HepG2 (cell line): ENCODE results near the gene KDM2B. TPM values are rescaled to one million over a fixed set of nuclear protein-coding genes. Genes with fewer than 3 reads are reported as not detected.

ENCODE experiments used
- AGO1 ChIP-seq: fragments of 200-400 bp; formaldehyde crosslinking; IDR thresholded peaks from 2 replicates; pipeline ENCODE4 v1.6.1; 2017; ENCODE audit warnings: mild to moderate bottlenecking, low read depth, low read length, moderate library complexity; ENCODE audit not compliant: poor library complexity, severe bottlenecking
- AGO2 ChIP-seq: fragments of 200-400 bp; formaldehyde crosslinking; optimal IDR thresholded peaks from 2 replicates; pipeline ENCODE3; 2017; ENCODE audit warnings: mild to moderate bottlenecking, low read depth, low read length, moderate library complexity
- ARID2 ChIP-seq: sonication (generic); formaldehyde crosslinking; IDR thresholded peaks from 2 replicates; pipeline ENCODE4 v1.8.1; 2022; ENCODE audit warnings: mild to moderate bottlenecking, missing genetic modification reagents, borderline replicate concordance
- HNRNPUL1 ChIP-seq: fragments of 200-400 bp; formaldehyde crosslinking; IDR thresholded peaks from 2 replicates; pipeline ENCODE4 v1.6.1; 2017; ENCODE audit warnings: low read depth, mild to moderate bottlenecking, low read length, moderate library complexity
- KAT2B ChIP-seq: fragments of 150-350 bp; IDR thresholded peaks from 2 replicates; pipeline ENCODE4 v1.6.1; 2014; ENCODE audit warnings: low read depth, low read length, borderline replicate concordance
- MNT ChIP-seq: fragments of 450-650 bp; IDR thresholded peaks from 2 replicates; pipeline ENCODE4 v1.6.1; 2016
- MXD3 ChIP-seq: IDR thresholded peaks from 2 replicates; pipeline ENCODE4 v1.6.1; 2016; ENCODE audit warnings: mild to moderate bottlenecking, missing biosample characterization, missing genetic modification reagents
- NCOA5 ChIP-seq: sonication (generic); formaldehyde crosslinking; IDR thresholded peaks from 2 replicates; pipeline ENCODE4 v1.4.0; 2020; ENCODE audit warnings: missing genetic modification reagents
- PAWR ChIP-seq: sonication (generic); formaldehyde crosslinking; IDR thresholded peaks from 2 replicates; pipeline ENCODE4 v1.4.0; 2020; ENCODE audit warnings: missing genetic modification reagents, mild to moderate bottlenecking, borderline replicate concordance
- PCBP1 ChIP-seq: fragments of 200-400 bp; formaldehyde crosslinking; IDR thresholded peaks from 2 replicates; pipeline ENCODE4 v1.6.1; 2017; ENCODE audit warnings: mild to moderate bottlenecking, low read depth, low read length, borderline replicate concordance
- RELA ChIP-seq: sonication (generic); formaldehyde crosslinking; IDR thresholded peaks from 2 replicates; pipeline ENCODE4 v1.4.0; 2020; ENCODE audit warnings: missing genetic modification reagents
- TBP ChIP-seq: sonication (generic); formaldehyde crosslinking; IDR thresholded peaks from 2 replicates; pipeline ENCODE4 v1.5.0; 2020; ENCODE audit warnings: missing genetic modification reagents
- TCF12 ChIP-seq, 2 experiments: fragments of 450-650 bp in 1 of 2; sonication (generic) in 1 of 2; formaldehyde crosslinking in 1 of 2; IDR thresholded peaks; 2 replicates each; pipeline versions ENCODE4 v1.6.1 to v1.8.0; 2017 to 2022; ENCODE audit warnings: antibody characterized with exemption in 1 of 2, mild to moderate bottlenecking in 1 of 2, missing genetic modification reagents in 1 of 2, moderate library complexity in 1 of 2
- ZBTB43 ChIP-seq: sonication (generic); formaldehyde crosslinking; conservative IDR thresholded peaks from 2 replicates; pipeline ENCODE4 v1.4.0; 2020; ENCODE audit warnings: missing genetic modification reagents
- ZFP41 ChIP-seq: sonication (generic); formaldehyde crosslinking; IDR thresholded peaks from 2 replicates; pipeline ENCODE4 v1.4.0; 2020; ENCODE audit warnings: mild to moderate bottlenecking, missing genetic modification reagents, borderline replicate concordance
- ZNF292 ChIP-seq: sonication (generic); formaldehyde crosslinking; IDR thresholded peaks from 2 replicates; pipeline ENCODE4 v1.8.1; 2022; ENCODE audit warnings: mild to moderate bottlenecking, low read depth, missing genetic modification reagents, borderline replicate concordance
- ZNF30 ChIP-seq: sonication (generic); formaldehyde crosslinking; IDR thresholded peaks from 2 replicates; pipeline ENCODE4 v1.5.0; 2020; ENCODE audit warnings: mild to moderate bottlenecking, missing genetic modification reagents
- ZNF431 ChIP-seq: sonication (generic); formaldehyde crosslinking; IDR thresholded peaks from 2 replicates; pipeline ENCODE4 v1.9.0; 2022; ENCODE audit warnings: missing genetic modification reagents, low read depth, mild to moderate bottlenecking, borderline replicate concordance
- ZNF484 ChIP-seq: sonication (generic); formaldehyde crosslinking; IDR thresholded peaks from 2 replicates; pipeline ENCODE4 v1.5.1; 2020; ENCODE audit warnings: mild to moderate bottlenecking, low read depth, missing genetic modification reagents, borderline replicate concordance
- ZNF501 ChIP-seq: sonication (generic); formaldehyde crosslinking; IDR thresholded peaks from 2 replicates; pipeline ENCODE4 v1.5.1; 2020; ENCODE audit warnings: mild to moderate bottlenecking, moderate library complexity, missing genetic modification reagents
- ZNF503 ChIP-seq: sonication (generic); formaldehyde crosslinking; IDR thresholded peaks from 2 replicates; pipeline ENCODE4 v1.4.0; 2020; ENCODE audit warnings: missing genetic modification reagents
- ZNF530 ChIP-seq: sonication (generic); formaldehyde crosslinking; IDR thresholded peaks from 2 replicates; pipeline ENCODE4 v1.5.0; 2020; ENCODE audit warnings: low read depth, mild to moderate bottlenecking, missing genetic modification reagents
- ZNF75D ChIP-seq: sonication (generic); formaldehyde crosslinking; IDR thresholded peaks from 2 replicates; pipeline ENCODE4 v1.8.1; 2023; ENCODE audit warnings: missing genetic modification reagents, mild to moderate bottlenecking, borderline replicate concordance
- ZNF768 ChIP-seq: sonication (generic); formaldehyde crosslinking; IDR thresholded peaks from 2 replicates; pipeline ENCODE4 v1.4.0; 2020; ENCODE audit warnings: missing genetic modification reagents
- polyA plus RNA-seq, 8 experiments: library from polyadenylated mRNA; depleted of rRNA in 3 of 8; stranded (reverse) in 7 of 8; unstranded in 1 of 8; fragments of >200 nt; fragmentation: Illumina TruSeq in 4 of 8; extraction: Trizol in 4 of 8; gene quantifications; 2 replicates each; pipeline versions ENCODE4 v1.2.1 to v1.2.3, GENCODE V29; 2011 to 2016; ENCODE audit warnings: low read depth in 4 of 8, missing spikeins in 1 of 8, mixed read lengths in 1 of 8; ENCODE audit not compliant: insufficient read depth in 1 of 8
- total RNA-seq, 5 experiments: library from RNA; depleted of rRNA; stranded (reverse); fragments of >200 nt; fragmentation: Illumina TruSeq; extraction: Trizol; gene quantifications; 2 replicates each; pipeline ENCODE4 v1.2.3, GENCODE V29; 2016; ENCODE audit warnings: low read depth in 1 of 5

The KDM2B gene
- total and polyA plus RNA-seq, 2 of the 13 experiments (the other 11 are each of a cell fraction or from before 2014, with no cell fraction given): 17.5 to 26.1 TPM

- TF ChIP-seq MNT (no peak), PCBP1 (no peak), RELA (CRISPR knock-in tag) (no peak), ZNF503 (CRISPR knock-in tag) (peak; percentile 84), ZNF530 (CRISPR knock-in tag) (0 out of 2 replicates have a peak, but pooled peaks have one; percentile 73), ARID2 (CRISPR knock-in tag) (peak; percentile 65; the same call in 1 of the 2 replicates), ZBTB43 (CRISPR knock-in tag) (peak; percentile 85), MXD3 (CRISPR knock-in tag) (peak; percentile 96), ZFP41 (CRISPR knock-in tag) (peak; percentile 80; the same call in 1 of the 2 replicates), ZNF292 (CRISPR knock-in tag) (no peak), ZNF75D (CRISPR knock-in tag) (no peak), KAT2B (no peak), HNRNPUL1 (no peak), TBP (CRISPR knock-in tag) (no peak), ZNF484 (CRISPR knock-in tag) (no peak), ZNF431 (CRISPR knock-in tag) (0 out of 2 replicates have a peak, but pooled peaks have one; percentile 48), ZNF501 (CRISPR knock-in tag) (peak; percentile 55), AGO1 (no peak), AGO2 (peak; percentile 77), ZNF768 (CRISPR knock-in tag) (0 out of 2 replicates have a peak, but pooled peaks have one; percentile 37), NCOA5 (CRISPR knock-in tag) (no peak), ZNF30 (CRISPR knock-in tag) (no peak), TCF12 (IDR thresholded peaks at IDR 0.05) (no peak), TCF12 (CRISPR knock-in tag; IDR thresholded peaks at IDR 0.05) (no peak), PAWR (CRISPR knock-in tag) (peak; percentile 98)
Measured at GRCh38 chr12:121536899-121537813, 43.7 kb downstream of the KDM2B start (continued).
